Activated CD8-positive, alpha-beta memory T cell treated with anti-CD3 and anti-CD28 coated beads, Interleukin-2, amount 50 U/mL, for 1 hour (primary cell): ENCODE measurements around the gene ORMDL2.
"Not testable (repeated sequence)": the region's sequence is repeated elsewhere in the genome, so short reads cannot be mapped to it uniquely, and the experiment has no call there.

ENCODE experiments used
- DNase-seq: peaks from one replicate; pipeline ENCODE4 v3.0.0-alpha.2; 2020; ENCODE audit errors: extremely low read depth

Gene ORMDL2

DNA sequence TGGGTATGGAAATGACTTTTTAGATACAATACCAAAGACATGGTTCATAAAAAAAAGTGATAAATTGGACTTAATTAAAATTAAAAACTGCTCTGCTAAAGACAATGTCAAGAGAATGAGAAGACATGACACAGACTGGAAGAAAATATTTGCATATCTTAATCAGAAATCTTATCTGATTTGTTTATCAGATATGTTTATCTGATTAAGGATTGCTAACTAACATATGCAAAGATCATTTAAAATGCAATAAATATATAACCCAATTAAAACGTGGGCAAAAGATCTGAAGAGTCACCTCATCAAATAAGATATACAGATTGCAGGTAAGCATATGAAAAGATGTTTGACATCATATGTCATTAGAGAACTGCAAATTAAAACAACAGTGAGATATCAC lies 34.9 kb downstream of the ORMDL2 start:
- DNase-seq: no peak

DNA sequence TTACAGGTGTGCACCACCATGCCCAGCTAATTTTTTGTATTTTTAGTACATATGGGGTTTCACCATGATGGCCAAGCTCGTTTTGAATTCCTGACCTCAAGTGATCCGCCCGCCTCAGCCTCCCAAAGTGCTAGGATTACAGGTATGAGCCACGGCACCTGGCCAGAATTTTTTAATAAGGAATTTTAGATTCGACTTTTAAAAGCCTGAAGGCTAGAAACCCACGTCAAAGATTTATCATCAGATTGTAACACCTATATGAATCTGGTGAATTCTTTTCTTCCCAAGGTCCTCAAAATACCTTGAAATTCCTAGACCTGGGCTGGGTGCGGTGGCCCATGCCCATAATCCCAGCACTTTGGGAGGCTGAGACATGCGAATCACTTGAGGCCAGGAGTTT lies 43.6 kb downstream of the ORMDL2 start:
- DNase-seq: no peak

DNA sequence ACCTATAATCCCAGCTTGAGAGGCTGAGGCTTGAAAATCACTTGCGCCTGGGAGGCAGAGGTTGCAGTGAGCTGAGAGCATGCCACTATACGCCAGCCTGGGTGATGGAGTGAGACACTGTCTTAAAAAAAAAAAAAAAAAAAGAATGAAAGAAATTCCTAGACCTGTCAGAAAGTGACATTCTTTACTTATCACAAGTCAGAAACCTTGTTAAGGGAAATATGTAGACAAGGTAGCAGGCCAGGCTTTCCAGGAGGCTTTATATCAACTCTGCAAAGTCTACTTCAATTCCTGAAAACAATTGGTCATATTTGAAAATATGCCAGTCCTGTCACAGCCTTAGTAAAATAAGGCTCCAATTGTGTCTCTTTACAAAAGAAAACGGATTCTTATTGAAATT lies 44.0 kb downstream of the ORMDL2 start:
- DNase-seq: no peak

DNA sequence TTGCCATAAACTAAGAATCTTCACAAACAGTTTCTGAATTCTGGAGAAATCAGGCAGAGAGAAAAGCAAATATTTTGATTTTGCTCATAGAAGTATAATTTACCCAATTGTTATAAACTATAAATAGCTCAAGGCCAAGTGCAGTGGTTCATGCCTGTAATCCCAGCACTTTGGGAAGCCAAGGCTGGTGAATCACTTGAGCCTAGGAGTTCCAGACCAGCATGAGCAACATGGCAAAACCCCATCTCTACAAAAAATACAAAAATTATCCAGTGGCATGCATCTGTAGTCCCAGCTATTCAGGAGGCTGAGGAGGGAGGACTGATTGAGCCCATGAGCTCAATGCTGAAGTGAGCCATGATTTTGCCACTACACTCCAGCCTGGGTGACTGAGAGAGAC lies 44.4 kb downstream of the ORMDL2 start:
- DNase-seq: no peak

DNA sequence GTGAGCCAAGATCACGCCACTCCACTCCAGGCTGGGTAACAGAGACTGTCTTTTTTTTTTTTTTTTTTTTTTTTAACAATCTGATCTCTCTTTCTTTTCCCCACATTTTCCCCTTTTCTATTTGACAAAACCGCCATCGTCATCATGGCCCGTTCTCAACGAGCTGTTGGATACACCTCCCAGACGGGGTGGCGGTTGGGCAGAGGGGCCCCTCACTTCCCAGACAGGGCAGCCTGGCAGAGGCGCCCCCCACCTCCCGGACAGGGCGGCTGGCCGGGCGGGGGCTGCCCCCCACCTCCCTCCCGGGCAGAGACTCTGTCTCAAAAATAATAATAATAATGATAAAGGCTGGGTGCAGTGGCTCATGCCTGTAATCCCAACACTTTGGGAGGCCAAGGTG lies 45.1 kb downstream of the ORMDL2 start:
- DNase-seq: not testable (repeated sequence)

DNA sequence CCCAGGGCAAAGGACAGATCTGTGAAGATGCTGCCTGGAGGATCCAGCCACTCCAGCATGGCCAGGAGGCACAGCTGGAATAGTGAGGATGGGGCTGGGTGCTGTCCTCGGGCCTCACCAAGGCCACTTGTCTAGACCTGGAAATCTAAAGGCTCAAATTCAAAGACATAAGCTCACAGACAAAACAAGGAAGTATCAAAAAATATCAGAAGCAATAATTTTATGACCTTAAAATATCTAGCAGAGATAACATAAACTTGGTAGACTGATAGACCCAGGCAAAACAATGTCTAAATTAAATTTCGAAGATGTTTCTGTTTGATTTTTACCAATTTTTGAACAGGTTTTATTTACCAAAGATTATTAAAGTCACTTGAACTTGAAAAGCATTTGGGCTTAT lies 47.5 kb downstream of the ORMDL2 start:
- no peak for DNase-seq

DNA sequence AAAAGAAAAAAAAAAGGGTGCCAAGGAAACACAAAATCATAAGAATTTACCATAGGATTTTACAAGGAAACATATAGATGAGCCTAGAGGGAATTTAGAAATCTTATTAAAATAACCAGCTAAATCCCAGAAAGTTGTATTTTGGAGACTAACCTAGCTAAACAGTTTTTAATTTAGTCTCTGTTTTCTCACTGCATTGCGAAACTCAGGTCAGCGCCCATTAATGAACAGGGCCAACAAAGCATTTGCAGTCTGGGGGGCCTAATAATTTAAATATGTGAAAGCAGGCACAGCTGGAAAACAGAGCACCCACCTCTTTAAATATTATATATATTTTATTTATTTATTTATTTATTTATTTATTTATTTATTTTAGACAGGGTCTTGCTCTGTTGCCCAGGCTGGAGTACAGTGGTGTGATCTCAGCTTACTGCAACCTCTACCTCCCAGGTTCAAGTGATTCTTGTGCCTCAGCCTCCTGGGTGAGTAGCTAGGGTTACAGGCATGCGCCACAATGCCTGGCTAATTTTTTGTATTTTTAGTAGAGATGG lies 48.7 kb downstream of the ORMDL2 start:
- DNase-seq: not testable (repeated sequence)
